ENCODE measurements around the gene SNRNP27.

Gene SNRNP27

GRCh38 chr2:69918401-69918800, 24.6 kb downstream of the SNRNP27 start:
- H3K4me3 ChIP-seq (replicated peaks; ENCODE audit: low read depth, low read length): no peak overlapping the region
- no peak for DNase-seq (ENCODE audit: low read depth)
- no peak for TF ChIP-seq CTCF (IDR thresholded peaks at IDR 0.05; ENCODE audit: low read length, missing control alignments)

- no peak for TF ChIP-seq CTCF (IDR thresholded peaks at IDR 0.05; ENCODE audit: low read length, missing control alignments)
- no peak overlapping the region for H3K4me3 ChIP-seq (replicated peaks; ENCODE audit: low read depth, low read length)
Observed at GRCh38 chr2:69923116-69923515, 29.4 kb downstream of the SNRNP27 start.

GRCh38 chr2:69926849-69927515, 33.2 kb downstream of the SNRNP27 start:
- TF ChIP-seq CTCF (IDR thresholded peaks at IDR 0.05; ENCODE audit: low read length, missing control alignments): no peak
- H3K4me3 ChIP-seq (replicated peaks; ENCODE audit: low read depth, low read length): no peak overlapping the region
- DNase-seq (ENCODE audit: low read depth): peak; percentile 93

More at GRCh38 chr2:69923116-69923515, 29.4 kb downstream of the SNRNP27 start:
- no peak for DNase-seq (ENCODE audit: low read depth)

- H3K4me3 ChIP-seq (replicated peaks; ENCODE audit: low read depth, low read length): no peak overlapping the region
- no peak for TF ChIP-seq CTCF (IDR thresholded peaks at IDR 0.05; ENCODE audit: low read length, missing control alignments)
- DNase-seq (ENCODE audit: low read depth): no peak
Observed at GRCh38 chr2:69931832-69932595, 38.3 kb downstream of the SNRNP27 start.

- TF ChIP-seq CTCF (IDR thresholded peaks at IDR 0.05; ENCODE audit: low read length, missing control alignments): no peak
- DNase-seq (ENCODE audit: low read depth): no peak
- no peak overlapping the region for H3K4me3 ChIP-seq (replicated peaks; ENCODE audit: low read depth, low read length)
Observed at GRCh38 chr2:69932596-69932922, 38.8 kb downstream of the SNRNP27 start.

GRCh38 chr2:69933254-69933828, 39.6 kb downstream of the SNRNP27 start:
- no peak for TF ChIP-seq CTCF (IDR thresholded peaks at IDR 0.05; ENCODE audit: low read length, missing control alignments)
- DNase-seq (ENCODE audit: low read depth): peak; percentile 22
- H3K4me3 ChIP-seq (replicated peaks; ENCODE audit: low read depth, low read length): no peak overlapping the region

Measured in fibroblast of pulmonary artery (primary cell).